Stimulated activated CD8-positive, alpha-beta memory T cell treated with anti-CD3 and anti-CD28 coated beads, Interleukin-7, amount 100 ng/mL, for 4 hours (primary cell): ENCODE results near the gene MACROD1.

ENCODE experiments used
- DNase-seq, 2 donors: peaks; one replicate each; pipeline ENCODE4 v3.0.0-alpha.2; 2020; ENCODE audit warnings: low read depth in 2 of 2

The MACROD1 gene

GRCh38 chr11:64077607-64078006 is 88.3 kb downstream of the MACROD1 start:
- DNase-seq = no peak

- no peak for DNase-seq
Measured at GRCh38 chr11:64076758-64077157, 89.2 kb downstream of the MACROD1 start.

- peak in 1 of 2 donors; percentile 5 for DNase-seq
Measured at GRCh38 chr11:64074239-64074638, 91.7 kb downstream of the MACROD1 start.

DNA sequence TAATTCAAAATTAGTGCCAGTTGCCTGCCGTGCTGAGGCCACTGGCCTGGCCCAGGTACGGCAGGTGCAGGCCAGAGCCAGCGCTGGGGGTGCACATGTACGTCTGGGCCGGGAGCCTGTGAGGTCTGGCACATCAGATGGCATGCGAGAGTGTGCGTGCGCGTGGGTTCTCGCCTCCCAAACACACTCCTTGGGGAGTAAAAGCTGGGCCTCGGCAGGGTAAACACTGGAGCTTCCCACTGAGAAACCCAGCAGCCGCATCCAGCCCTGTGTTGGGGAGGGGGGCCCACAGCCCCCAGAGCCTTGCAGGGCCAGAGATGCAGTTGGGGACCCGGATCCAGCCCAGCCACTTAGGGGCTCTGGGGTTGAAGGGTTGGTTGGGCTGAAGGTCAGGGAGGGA is 92.4 kb downstream of the MACROD1 start:
- DNase-seq = no peak

GRCh38 chr11:64072871-64073270 is 93.0 kb downstream of the MACROD1 start:
- DNase-seq = no peak

DNA sequence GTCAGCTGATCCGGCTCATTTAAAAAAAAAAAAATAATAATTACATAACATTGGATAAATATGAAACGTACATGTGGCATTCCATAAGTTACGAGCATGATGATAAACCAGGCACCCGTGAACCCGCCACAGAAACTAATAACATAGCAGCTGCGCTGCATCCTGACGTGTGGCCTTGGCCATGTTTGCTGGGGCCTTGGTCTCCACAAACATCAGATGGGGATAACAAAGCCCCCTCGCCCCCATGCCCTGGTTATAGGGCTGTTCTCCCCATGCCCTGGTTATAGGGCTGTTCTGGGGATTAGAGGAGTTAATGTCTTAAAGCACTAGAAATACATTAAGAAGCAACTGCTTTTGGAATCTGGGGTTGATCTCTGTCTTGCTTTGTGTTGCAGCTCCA is 93.5 kb downstream of the MACROD1 start:
- DNase-seq = no peak

GRCh38 chr11:64071849-64072248 is 94.1 kb downstream of the MACROD1 start:
- no peak for DNase-seq

GRCh38 chr11:64070314-64070681 is 95.6 kb downstream of the MACROD1 start:
- DNase-seq = no peak

GRCh38 chr11:64069401-64070313 is 96.3 kb downstream of the MACROD1 start:
- DNase-seq = no peak

DNA sequence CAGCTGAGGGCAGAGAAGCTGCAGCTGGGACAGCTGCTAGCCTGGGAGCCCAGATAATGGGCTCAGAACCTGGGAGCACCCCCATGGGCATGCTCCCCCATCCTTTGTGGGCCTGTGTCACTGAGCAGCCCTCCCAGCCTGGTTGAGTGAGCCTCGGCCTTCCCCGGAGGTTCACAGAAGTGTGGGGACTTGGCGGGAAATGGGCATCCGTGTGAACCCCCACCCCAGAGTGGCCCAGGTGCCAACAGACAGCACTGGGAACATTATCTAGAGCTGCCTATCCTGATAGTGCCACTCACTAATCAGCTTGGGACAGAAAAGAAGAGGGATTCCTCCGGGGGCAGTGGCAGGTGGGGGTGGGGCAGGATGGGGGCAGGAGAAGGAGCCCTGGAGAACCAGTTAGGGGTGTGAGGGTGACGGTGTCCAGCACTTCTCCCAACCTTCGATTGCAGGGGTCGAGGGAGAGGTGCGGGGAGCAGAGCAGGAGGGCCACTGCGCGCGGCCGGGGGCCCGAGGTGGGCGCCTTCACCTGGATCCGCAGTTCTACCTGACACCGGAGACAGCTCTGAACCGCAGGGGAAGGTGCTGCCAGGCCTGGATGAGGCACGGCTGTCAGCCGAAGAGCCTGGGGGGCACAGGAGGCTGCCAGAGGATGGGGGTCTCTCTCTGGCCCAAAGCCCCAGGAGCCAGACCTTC is 97.1 kb downstream of the MACROD1 start:
- no peak for DNase-seq

GRCh38 chr11:64067230-64067993 is 98.5 kb downstream of the MACROD1 start:
- DNase-seq = no peak

- DNase-seq = no peak
Measured at GRCh38 chr11:64065712-64066111, 100.2 kb downstream of the MACROD1 start.

DNA sequence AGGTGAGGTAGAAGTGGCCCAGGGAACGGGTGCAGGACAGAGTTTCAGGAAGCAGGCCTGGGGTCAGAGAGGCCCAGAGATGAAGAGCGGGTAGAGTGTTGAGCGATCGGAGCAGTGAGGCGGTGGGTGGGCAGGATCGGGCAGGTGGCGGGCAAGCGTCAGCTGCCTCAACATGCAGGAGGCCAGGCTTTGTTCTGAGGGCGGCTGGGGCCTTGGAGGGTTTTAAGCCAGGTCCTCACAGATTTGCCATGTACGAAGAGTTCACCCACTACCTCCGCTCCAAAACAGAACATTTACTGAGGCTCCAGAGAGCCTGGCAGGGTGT is 100.8 kb downstream of the MACROD1 start:
- no peak for DNase-seq

DNA sequence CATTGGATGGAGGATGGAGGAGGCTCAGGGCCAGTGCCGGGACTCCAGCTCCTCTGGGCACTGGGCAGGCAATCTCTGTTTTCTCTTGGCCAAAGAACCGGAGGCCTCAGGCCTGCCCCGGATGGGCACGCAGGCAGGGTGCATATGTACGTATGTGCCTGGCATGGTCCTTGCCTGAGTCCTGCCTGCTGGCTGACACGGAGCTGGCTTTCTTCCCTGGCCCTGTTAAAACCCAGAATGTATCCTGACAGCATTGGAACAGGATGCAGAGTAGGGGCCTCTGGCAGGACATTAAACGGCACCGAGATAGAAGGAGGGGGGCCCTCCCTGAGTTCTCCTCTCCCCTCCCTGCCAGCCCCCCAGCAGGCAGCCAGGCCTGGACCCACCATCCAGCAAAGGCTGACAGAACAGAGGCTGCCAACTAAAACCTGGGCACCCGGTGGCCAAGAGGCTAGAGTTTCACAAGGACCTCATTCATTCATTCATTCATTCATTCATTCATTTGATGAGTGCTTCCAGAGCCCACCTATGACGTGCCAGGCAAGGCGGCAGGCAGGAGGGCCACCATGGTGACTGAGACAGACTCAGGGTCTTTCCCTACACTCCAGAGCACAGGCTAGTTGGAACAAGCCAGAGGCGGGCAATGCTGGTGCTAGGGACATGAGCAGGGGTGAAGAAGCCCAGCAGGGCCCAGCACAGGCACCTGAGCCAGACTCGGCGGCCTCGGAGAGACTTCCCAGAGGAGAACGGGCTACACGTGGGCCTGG is 101.4 kb downstream of the MACROD1 start:
- DNase-seq = no peak

- no peak for DNase-seq
Measured at GRCh38 chr11:64063777-64064176, 102.1 kb downstream of the MACROD1 start.

DNA sequence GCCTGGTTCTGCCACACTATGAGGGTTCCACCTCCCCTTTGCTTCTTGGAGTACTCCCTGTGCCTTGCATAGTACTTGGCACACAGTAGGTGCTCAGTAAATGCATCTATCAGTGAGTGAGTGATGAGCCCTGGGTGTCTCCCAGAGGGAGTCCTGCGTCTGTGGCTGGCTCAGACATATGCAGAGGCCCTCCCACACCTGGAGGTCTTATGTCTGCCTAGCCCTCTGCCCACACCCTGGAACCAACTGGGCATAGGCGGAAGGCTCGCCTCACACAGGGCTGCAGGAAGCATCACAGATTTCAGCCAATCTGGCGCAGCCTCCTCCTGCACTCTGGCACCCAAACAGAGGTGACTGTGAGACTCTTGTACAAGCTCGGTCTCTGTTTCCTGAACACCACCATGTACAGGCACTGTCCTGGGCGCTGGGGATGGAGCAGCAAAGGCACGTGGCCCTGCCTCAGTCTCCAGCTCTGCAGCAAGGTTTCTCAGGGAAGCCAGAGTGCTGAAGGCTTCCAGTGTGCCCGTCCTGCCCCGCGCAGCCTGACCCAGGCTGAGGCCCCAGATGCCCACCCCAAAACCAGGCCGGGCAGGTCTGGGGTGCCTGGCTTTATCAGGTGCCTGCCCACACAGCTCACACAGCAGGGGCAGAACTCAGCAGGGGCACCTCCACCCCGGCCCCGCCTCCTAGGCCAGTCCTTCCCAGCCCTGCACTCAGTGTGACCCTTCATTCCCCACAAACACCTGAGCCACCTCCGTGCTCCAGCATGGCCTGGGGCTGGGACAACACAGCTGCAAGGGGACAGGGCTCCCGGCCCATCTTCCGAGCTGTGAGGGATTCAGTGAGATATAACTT is 103.5 kb downstream of the MACROD1 start:
- no peak for DNase-seq

- peak; percentile 11 to 51 for DNase-seq
Measured at GRCh38 chr11:64060861-64061444, 105.0 kb downstream of the MACROD1 start.

DNA sequence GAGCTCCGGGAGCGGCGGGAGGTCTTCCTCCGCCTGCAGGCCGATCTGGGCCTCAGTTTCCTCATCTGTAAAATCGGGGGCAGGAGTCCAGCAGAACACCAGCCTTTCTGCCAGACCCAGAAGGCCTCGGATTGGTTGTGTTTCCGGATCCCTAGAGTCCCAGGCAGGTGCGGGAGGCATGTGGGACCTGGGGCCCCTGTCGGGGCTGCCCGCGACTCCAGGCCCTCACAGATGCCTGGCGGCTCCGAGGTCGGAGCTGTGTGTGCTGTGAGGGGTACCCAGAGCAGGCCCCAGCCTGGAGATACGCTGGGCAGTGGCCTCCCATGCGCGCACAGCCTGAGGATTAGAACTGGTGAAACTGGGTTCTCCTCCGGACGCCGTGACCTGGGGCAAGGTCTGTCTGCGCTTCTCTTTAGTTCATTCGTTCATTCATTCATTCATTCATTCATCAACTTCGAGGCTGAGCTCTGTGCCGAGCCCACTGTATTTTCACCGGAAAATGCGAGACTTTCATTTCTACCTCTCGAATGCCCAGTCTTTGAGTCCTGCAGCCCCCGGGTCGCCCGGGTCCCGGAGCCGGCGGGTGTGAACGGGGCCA is 105.6 kb downstream of the MACROD1 start:
- no peak for DNase-seq

DNA sequence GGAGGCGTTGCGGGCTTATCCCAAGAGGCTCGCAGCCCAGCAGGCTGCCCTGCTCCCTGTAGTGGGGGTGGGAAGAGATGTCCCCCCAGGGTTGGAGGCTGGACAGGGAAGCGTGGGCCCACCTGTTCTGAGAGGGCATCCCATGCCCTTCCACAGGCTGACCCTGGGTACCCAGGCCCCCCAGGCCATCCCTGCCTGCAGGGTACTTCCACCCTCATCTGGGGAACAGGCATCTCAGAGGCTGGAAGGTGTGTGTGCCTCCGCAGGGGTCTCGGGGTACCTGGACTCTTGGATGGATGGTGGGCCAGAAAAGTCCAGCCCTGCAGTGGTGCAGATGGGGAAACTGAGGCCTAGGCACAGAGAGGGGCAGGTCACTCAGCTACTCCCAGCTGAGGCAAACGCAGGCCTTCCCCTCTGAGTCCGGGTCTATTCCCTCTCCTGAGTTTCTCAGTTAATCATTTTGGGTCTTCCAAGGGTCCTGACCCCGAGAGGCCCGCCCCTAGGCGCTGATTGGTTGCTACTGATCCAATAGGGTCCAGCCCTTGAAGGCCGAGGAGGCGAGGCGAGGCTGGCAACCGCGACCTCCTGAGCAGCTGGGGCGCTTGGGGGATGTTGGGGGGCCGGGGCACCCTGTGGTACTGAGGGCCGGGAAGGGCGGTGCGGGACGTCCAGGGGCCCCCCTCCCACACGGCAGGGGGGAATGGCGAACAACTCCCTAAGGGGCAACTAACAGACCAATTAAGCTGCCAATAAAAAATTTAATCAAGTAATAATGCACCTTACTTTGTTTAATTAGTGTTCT is 106.4 kb downstream of the MACROD1 start:
- DNase-seq = no peak
